Nephron progenitor cell (in vitro differentiated cells): Measurements from ENCODE around the gene STUM.

Experiments
- DNase-seq: peaks from one replicate; pipeline ENCODE4 v3.0.0; 2021
- H3K27ac Mint-ChIP-seq: 2 replicates; pipeline ENCODE4 v1.8.0; 2021; ENCODE audit warnings: mild to moderate bottlenecking, moderate library complexity, mixed read lengths
- H3K27me3 Mint-ChIP-seq: 2 replicates; pipeline ENCODE4 v1.8.0; 2021; ENCODE audit warnings: mild to moderate bottlenecking, low read depth, mixed read lengths; ENCODE audit not compliant: poor library complexity
- H3K36me3 Mint-ChIP-seq: 2 replicates; pipeline ENCODE4 v1.8.0; 2021; ENCODE audit warnings: low read depth, mixed read lengths
- H3K4me1 Mint-ChIP-seq: 2 replicates; pipeline ENCODE4 v1.8.0; 2021; ENCODE audit warnings: mixed read lengths
- H3K4me3 Mint-ChIP-seq: 2 replicates; pipeline ENCODE4 v1.8.0; 2021; ENCODE audit warnings: mild to moderate bottlenecking, moderate library complexity, mixed read lengths
- H3K9me3 Mint-ChIP-seq: 2 replicates; pipeline ENCODE4 v1.8.0; 2021; ENCODE audit warnings: mild to moderate bottlenecking, moderate library complexity, mixed read lengths
- CTCF ChIP-seq: fragments of 200-600 bp; sonication (generic); IDR thresholded peaks from 2 replicates; pipeline ENCODE4 v1.5.0; 2021; ENCODE audit warnings: antibody characterized with exemption

STUM gene

GRCh38 chr1:226646026-226646869 is 97.7 kb downstream of the STUM start:
- Mint-ChIP-seq H3K4me1 (peaks cover 32% of the 10 kb centered on the region), H3K27me3 (peaks cover 5% of the 10 kb centered on the region), H3K9me3 (no peaks in the 10 kb centered on the region), H3K4me3 (no peak overlapping the region), H3K36me3 (peaks cover 5% of the 10 kb centered on the region), H3K27ac (peak overlapping the region; percentile 81)
- TF ChIP-seq CTCF = no peak
- DNase-seq = no peak

GRCh38 chr1:226646870-226647449 is 98.4 kb downstream of the STUM start:
- no peak for TF ChIP-seq CTCF
- DNase-seq = no peak
- Mint-ChIP-seq H3K4me1 (peaks cover 32% of the 10 kb centered on the region), H3K4me3 (no peak overlapping the region), H3K36me3 (peaks cover 5% of the 10 kb centered on the region), H3K27ac (no peak overlapping the region), H3K27me3 (peaks cover 3% of the 10 kb centered on the region), H3K9me3 (no peaks in the 10 kb centered on the region)

GRCh38 chr1:226647719-226648118 is 99.2 kb downstream of the STUM start:
- Mint-ChIP-seq H3K27me3 (peaks cover 2% of the 10 kb centered on the region), H3K4me1 (peaks cover 34% of the 10 kb centered on the region), H3K36me3 (peaks cover 5% of the 10 kb centered on the region), H3K9me3 (no peaks in the 10 kb centered on the region), H3K4me3 (no peak overlapping the region), H3K27ac (no peak overlapping the region)
- no peak for DNase-seq
- TF ChIP-seq CTCF = no peak

- Mint-ChIP-seq H3K36me3 (peaks cover 5% of the 10 kb centered on the region), H3K4me1 (peaks cover 34% of the 10 kb centered on the region), H3K4me3 (no peak overlapping the region), H3K9me3 (no peaks in the 10 kb centered on the region), H3K27ac (no peak overlapping the region), H3K27me3 (peaks cover 2% of the 10 kb centered on the region)
- DNase-seq = no peak
- TF ChIP-seq CTCF = no peak
Observed at GRCh38 chr1:226648421-226648820, 99.9 kb downstream of the STUM start.

GRCh38 chr1:226649244-226649643 is 100.7 kb downstream of the STUM start:
- DNase-seq = no peak

More at GRCh38 chr1:226649244-226649643, 100.7 kb downstream of the STUM start:
- H3K4me1 Mint-ChIP-seq = peaks cover 38% of the 10 kb centered on the region
- H3K27ac Mint-ChIP-seq = no peak overlapping the region
- H3K27me3 Mint-ChIP-seq = peaks cover 2% of the 10 kb centered on the region
- no peaks in the 10 kb centered on the region for H3K9me3 Mint-ChIP-seq
- H3K36me3 Mint-ChIP-seq = peaks cover 5% of the 10 kb centered on the region
- no peak overlapping the region for H3K4me3 Mint-ChIP-seq
- no peak for TF ChIP-seq CTCF
